Upper lobe of right lung (tissue), 1 donor: ENCODE results near the gene SHISA7. TPM values are rescaled to one million over a fixed set of nuclear protein-coding genes. Genes with fewer than 3 reads are reported as not detected.
A peak's percentile ranks its signal among the peaks of the same experiment; 100 is the strongest.

ENCODE experiments used
- ATAC-seq: fragments of 200-7000 bp; cut with Tn5 transposase; one replicate; pipeline ENCODE4 v1.9.1; 2020; ENCODE audit warnings: mild to moderate bottlenecking, moderate library complexity
- DNase-seq: peaks from one replicate; pipeline ENCODE4 v3.0.0-alpha.2; 2020
- H3K27ac ChIP-seq: fragments of 200-600 bp; one replicate; pipeline ENCODE4 v1.8.0; 2022
- H3K27me3 ChIP-seq: fragments of 200-600 bp; one replicate; pipeline ENCODE4 v1.8.0; 2022; ENCODE audit warnings: mild to moderate bottlenecking
- H3K36me3 ChIP-seq: fragments of 200-600 bp; one replicate; pipeline ENCODE4 v1.8.0; 2022
- H3K4me1 ChIP-seq: fragments of 200-600 bp; one replicate; pipeline ENCODE4 v1.8.0; 2022
- H3K4me3 ChIP-seq: fragments of 200-600 bp; one replicate; pipeline ENCODE4 v1.8.0; 2022; ENCODE audit warnings: mild to moderate bottlenecking
- H3K9me3 ChIP-seq: fragments of 200-600 bp; one replicate; pipeline ENCODE4 v1.8.0; 2022
- intact Hi-C: fragments of 100-400 bp; cut with DNase I; formaldehyde crosslinking; loops from one replicate; pipeline ENCODE4 v1.11.0; 2022
- total RNA-seq: library from RNA; stranded (reverse); fragmentation: NEBNext Ultra II Directional; extraction: Animal tissue kit (Norgen Biotek cat#: 25700); gene quantifications from one replicate; pipeline ENCODE4 v1.2.1, GENCODE V29; 2021
- TF ChIP-seq, protein P1 (sequence below): fragments of 200-600 bp; IDR thresholded peaks from one replicate; pipeline ENCODE4 v1.8.0; 2022; ENCODE audit warnings: antibody characterized with exemption
- donor health status: DM: no; HTN: yes; CAD: no; lungs with severe emphysema.

The SHISA7 gene
- total RNA-seq, 1 donor from 2014 or later = not detected

DNA sequence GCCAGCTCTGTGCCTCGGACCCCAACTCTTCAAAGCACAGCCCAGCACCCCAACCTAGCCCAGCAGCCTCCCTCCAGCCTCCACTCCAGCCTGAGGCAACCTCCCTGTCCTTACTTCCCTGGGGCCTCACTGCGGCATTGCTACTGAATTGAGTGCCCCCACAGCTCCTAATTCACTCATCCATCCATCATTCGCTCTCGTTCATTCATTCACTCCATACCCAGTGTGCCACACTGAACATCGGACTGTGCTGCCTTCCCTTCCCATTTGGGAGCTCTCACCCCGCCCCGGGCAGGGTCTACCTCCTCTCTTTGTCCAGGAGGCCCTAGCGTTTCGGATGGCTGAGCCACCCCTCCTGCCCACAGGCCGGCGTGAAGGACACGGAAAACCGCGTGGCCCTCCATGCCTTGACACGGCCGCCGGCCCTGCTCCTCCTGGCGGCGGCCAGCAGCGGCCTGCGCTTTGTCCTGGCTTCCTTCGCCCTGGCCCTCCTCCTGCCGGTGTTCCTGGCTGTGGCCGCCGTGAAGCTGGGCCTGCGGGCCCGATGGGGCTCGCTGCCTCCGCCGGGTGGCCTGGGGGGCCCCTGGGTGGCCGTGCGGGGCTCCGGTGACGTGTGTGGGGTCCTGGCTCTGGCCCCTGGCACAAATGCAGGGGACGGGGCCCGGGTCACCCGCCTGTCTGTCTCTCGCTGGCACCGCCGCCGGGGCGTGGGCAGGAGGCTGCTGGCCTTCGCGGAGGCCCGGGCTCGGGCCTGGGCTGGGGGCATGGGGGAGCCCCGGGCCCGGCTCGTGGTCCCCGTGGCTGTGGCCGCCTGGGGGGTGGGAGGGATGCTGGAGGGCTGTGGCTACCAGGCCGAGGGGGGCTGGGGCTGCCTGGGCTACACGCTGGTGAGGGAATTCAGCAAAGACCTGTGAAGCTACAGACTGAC, 43.2 kb upstream of the SHISA7 start:
- TF ChIP-seq, protein P1, sequence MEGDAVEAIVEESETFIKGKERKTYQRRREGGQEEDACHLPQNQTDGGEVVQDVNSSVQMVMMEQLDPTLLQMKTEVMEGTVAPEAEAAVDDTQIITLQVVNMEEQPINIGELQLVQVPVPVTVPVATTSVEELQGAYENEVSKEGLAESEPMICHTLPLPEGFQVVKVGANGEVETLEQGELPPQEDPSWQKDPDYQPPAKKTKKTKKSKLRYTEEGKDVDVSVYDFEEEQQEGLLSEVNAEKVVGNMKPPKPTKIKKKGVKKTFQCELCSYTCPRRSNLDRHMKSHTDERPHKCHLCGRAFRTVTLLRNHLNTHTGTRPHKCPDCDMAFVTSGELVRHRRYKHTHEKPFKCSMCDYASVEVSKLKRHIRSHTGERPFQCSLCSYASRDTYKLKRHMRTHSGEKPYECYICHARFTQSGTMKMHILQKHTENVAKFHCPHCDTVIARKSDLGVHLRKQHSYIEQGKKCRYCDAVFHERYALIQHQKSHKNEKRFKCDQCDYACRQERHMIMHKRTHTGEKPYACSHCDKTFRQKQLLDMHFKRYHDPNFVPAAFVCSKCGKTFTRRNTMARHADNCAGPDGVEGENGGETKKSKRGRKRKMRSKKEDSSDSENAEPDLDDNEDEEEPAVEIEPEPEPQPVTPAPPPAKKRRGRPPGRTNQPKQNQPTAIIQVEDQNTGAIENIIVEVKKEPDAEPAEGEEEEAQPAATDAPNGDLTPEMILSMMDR = no peak
- intact Hi-C loops = no loop called here
- DNase-seq = no peak
- Histone ChIP-seq H3K27ac (peak overlapping the region; percentile 34), H3K27me3 (no peaks in the 10 kb centered on the region), H3K36me3 (peaks cover 5% of the 10 kb centered on the region), H3K4me1 (peaks cover 8% of the 10 kb centered on the region), H3K4me3 (no peak overlapping the region), H3K9me3 (no peaks in the 10 kb centered on the region)
- no peak for ATAC-seq

DNA sequence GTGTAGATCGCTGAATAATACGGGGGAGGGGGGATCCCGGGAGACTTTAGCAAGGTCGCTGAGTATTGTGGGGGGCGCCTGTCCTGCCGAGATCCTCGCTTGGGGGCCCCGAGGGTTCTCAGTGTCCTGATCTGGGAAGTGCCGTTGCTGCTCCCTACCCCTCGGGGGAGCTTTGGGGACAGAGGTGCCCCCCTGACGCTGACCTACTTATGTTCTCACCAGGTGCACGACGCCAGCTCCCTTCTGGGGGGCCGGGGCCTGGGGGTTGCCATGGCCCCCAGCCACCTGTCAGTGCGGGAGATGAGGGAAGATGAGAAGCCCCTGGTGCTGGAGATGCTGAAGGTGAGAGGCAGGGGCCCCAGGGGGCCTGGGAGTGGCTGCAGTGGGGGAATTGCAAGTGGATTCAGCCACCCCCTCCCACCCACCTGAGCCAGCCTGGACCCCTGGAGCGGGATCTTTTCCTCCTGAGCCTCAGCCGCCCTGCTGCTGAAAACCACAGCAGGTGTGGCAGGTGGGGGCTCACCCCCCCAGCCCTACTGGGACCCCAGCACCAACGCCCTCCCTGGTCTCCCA, 42.4 kb upstream of the SHISA7 start:
- Histone ChIP-seq H3K4me1 (peaks cover 8% of the 10 kb centered on the region), H3K4me3 (peak overlapping the region; percentile 55), H3K9me3 (no peaks in the 10 kb centered on the region), H3K27me3 (no peaks in the 10 kb centered on the region), H3K27ac (peak overlapping the region; percentile 69), H3K36me3 (peaks cover 5% of the 10 kb centered on the region)
- ATAC-seq = no peak
- DNase-seq = no peak
- intact Hi-C loops = no loop called here
- TF ChIP-seq, protein P1 = no peak

DNA sequence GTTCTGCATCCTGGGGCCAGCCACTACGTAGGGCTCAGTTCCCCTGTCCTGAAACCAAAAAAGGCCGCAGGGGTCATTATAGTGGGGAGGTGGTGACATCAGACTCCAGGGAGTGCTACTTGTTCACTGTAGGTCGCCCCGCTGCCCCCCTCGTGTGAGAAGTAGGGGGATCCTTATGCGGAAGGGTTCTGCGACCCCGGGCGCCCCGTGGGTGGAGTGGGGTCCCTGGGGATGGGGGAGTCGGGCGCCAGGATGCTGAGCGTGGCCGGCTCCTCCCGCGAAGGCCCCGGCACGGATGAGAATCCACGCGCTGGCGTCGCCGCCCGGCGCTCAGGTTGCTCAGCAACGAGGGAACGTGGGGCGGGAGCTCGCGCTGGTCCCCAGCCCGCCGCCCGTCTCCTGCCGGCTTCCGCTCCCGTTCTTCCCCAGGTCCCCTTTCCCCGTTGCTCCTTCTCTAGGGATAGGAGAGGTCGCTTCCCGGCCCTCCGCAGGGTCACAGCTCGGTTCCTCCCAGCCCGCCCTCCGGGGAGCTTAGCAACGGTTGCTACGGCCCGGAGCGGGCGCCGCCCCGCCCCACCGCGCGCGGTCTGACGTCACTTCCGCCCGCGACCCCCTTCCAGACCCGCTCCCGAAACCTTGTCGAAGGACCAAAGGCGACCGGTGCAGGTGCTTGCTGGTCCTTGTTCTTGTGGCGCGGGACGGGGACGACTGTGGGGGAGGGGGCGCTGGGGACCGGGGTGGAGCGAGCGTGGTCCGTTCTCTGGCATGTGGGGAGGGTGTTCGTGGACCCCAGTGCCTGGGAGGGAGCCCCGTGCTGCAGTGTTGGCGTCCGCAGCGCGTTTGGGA, 41.7 kb upstream of the SHISA7 start, which contains the start of gene NAT14:
Gene NAT14, plus strand, starts transcription at position 596 of the 846 bp plus-strand sequence. CDS start 521 bp downstream, outside the sequence.
- DNase-seq (peak; percentile 81), ATAC-seq (peak; percentile 53)
- TF ChIP-seq, protein P1 = no peak
- H3K4me1 ChIP-seq = peaks cover 8% of the 10 kb centered on the region
- H3K36me3 ChIP-seq = peaks cover 5% of the 10 kb centered on the region
- peak within 1 kb of the TSS; percentile 69 for H3K27ac ChIP-seq
- H3K27me3 ChIP-seq = no peaks in the 10 kb centered on the region
- intact Hi-C loops = no loop called here
- no peaks in the 10 kb centered on the region for H3K9me3 ChIP-seq
- H3K4me3 ChIP-seq = peak within 1 kb of the TSS; percentile 55

DNA sequence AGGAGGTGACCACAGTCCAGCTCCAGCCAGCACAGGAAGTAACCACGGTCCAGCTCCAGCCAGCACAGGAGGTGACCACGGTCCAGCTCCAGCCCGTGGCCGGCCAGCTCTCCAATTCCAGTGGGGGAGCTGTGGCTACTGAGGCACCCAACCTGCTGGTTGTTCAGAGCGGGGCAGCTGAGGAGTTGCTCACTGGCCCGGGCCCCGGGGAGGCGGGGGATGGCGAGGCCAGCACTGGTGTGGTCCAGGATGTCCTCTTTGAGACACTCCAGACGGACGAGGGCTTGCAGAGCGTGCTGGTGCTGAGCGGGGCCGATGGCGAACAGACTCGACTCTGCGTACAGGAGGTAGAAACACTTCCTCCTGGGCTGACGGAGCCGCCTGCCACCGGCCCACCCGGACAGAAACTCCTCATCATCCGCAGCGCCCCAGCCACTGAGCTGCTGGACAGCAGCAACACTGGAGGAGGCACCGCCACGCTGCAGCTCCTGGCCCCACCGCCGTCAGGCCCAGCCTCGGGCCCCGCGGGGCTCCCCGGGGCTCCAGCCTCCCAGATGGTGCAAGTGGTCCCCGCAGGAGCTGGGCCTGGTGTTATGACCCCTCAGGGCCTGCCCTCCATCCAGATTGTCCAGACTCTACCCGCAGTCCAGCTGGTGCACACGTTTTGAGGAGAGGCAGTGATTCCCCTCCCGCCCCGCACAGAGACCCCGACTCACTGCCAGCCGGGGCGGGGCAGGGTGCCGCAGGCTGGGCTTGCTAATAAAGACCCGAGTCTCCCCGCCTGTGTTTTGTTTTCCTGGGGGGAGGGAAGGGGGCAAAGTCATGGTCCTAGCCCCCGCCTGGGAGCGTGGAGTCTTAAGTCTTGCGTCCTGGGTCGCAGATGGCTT, 40.8 kb upstream of the SHISA7 start:
- TF ChIP-seq, protein P1 = no peak
- H3K4me1 ChIP-seq = peaks cover 8% of the 10 kb centered on the region
- peak overlapping the region; percentile 55 for H3K4me3 ChIP-seq

More for the DNA sequence above, 40.8 kb upstream of the SHISA7 start:
- DNase-seq = no peak
- peaks cover 5% of the 10 kb centered on the region for H3K36me3 ChIP-seq
- no peak for ATAC-seq
- no peaks in the 10 kb centered on the region for H3K9me3 ChIP-seq
- peak overlapping the region; percentile 69 for H3K27ac ChIP-seq
- intact Hi-C loops = no loop called here
- H3K27me3 ChIP-seq = no peaks in the 10 kb centered on the region
